Measurements from ENCODE around the gene YTHDF2.
"Not testable (repeated sequence)": the region's sequence is repeated elsewhere in the genome, so short reads cannot be mapped to it uniquely, and the experiment has no call there.

DNA sequence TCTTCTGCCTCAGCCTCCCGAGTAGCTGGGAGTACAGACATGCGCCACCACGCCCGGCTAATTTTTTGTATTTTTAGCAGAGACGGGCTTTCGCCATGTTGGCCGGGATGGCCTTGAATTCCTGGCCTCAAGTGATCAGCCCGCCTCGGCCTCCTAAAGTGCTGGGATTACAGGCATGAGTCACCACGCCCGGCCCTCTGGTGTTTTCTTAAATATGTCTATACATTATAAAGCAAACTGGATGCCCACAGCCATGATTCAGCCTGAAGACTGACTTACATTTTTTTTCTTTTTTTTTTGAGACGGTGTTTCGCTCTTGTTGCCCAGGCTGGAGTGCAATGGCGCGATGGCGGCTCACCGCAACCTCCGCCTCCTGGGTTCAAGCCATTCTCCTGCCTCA is 14.8 kb upstream of the YTHDF2 start:
- TF ChIP-seq POLR2A, POLR2AphosphoS5 (IDR thresholded peaks at IDR 0.05): not testable (repeated sequence)
